ENCODE data around the gene TAF15. TPM values are rescaled to one million over a fixed set of nuclear protein-coding genes. Genes with fewer than 3 reads are reported as not detected.

TAF15 gene
- polyA plus RNA-seq, 1 experiment: 27.4 TPM

DNA sequence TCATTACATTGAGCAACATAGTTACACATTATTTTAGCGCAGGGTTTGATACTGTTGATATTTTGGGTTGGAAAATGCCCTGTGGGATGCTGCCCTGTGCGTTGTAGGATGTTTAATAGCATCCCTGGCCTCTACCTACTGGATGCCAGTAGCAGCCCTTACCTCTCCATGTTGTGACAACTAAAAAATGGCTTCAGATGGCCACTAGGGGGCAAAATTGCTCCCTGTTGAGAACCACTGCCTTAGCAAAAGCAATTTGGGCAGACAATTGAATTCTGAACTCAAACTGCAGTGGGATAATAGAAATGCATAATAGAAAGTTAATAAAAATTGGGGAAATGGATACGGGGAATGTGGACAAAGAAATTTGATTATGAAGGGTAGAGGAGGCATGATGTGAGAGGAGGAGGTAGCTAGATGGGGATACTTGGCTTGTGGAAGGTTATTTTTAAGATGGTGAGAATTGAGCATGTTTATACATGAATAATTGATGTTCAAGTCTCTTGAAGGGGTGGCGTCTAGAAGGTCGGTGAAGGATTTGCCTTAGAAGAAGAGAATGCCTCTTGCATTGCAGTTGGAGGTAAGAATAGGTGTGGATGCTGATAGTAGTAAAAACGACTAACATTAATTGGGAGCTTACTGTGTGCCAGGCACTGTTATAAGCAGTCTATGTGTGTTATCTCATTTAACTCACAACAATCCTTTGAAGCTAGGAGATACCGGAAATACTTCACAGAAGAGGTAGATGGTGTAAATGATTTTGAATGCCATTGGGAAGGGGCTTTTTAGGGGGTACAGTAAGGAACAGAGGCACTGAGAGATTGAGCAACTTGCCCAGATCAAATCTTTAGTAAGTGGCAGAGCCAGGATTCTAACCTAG lies 40.4 kb downstream of the TAF15 start:
- POLR2A ChIA-PET: no interaction called here
- TF ChIP-seq, protein P1, sequence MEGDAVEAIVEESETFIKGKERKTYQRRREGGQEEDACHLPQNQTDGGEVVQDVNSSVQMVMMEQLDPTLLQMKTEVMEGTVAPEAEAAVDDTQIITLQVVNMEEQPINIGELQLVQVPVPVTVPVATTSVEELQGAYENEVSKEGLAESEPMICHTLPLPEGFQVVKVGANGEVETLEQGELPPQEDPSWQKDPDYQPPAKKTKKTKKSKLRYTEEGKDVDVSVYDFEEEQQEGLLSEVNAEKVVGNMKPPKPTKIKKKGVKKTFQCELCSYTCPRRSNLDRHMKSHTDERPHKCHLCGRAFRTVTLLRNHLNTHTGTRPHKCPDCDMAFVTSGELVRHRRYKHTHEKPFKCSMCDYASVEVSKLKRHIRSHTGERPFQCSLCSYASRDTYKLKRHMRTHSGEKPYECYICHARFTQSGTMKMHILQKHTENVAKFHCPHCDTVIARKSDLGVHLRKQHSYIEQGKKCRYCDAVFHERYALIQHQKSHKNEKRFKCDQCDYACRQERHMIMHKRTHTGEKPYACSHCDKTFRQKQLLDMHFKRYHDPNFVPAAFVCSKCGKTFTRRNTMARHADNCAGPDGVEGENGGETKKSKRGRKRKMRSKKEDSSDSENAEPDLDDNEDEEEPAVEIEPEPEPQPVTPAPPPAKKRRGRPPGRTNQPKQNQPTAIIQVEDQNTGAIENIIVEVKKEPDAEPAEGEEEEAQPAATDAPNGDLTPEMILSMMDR (IDR thresholded peaks at IDR 0.05; ENCODE audit: insufficient read depth, low read depth, low read length): peak; percentile 80
- Histone ChIP-seq H3K4me3 (ENCODE audit: low read depth, low read length) (no peak overlapping the region), H3K36me3 (ENCODE audit: control insufficient read depth, insufficient read depth, low read length) (peaks cover 12% of the 10 kb centered on the region), H3K27me3 (ENCODE audit: control insufficient read depth, insufficient read depth, low read length) (no peaks in the 10 kb centered on the region)
- CTCF ChIA-PET: interaction anchor here (1.0 to 3.8 kb wide), 7 partner anchors 8 to 93 kb away, joined by 4 to 24 read pairs (median 7); no protein-coding TSS in a partner anchor
- DNase-seq (ENCODE audit: low read depth): peak; percentile 4

DNA sequence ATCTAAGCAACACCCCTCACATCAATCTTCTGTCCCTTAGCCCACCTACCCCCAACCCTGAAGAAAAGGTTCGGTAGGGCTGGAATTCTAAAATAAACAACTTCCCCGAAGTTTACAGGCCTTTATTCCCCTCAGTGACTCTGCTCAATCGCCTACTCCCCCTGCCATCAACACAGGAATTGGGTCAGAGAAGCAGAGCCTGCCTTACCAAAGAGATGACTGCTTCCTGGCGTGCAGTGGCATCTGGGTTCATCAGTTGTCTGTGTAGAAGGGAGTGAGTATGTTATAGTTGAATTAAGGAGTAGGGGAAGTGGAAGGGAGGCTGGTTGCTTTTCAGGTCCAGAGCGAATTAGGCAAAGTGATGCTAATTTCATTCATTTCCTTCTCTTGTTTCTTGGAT lies 46.7 kb downstream of the TAF15 start:
- DNase-seq (ENCODE audit: low read depth): no peak
- H3K36me3 ChIP-seq (ENCODE audit: control insufficient read depth, insufficient read depth, low read length): peaks cover 6% of the 10 kb centered on the region
- no peaks in the 10 kb centered on the region for H3K27me3 ChIP-seq (ENCODE audit: control insufficient read depth, insufficient read depth, low read length)
- TF ChIP-seq, protein P1 (IDR thresholded peaks at IDR 0.05; ENCODE audit: insufficient read depth, low read depth, low read length): no peak
- H3K4me3 ChIP-seq (ENCODE audit: low read depth, low read length): no peak overlapping the region
- CTCF ChIA-PET: interaction anchor here (1.4 to 4.5 kb wide), 2 partner anchors 7 to 10 kb away, joined by 5 to 24 read pairs; no protein-coding TSS in a partner anchor
- POLR2A ChIA-PET: no interaction called here

DNA sequence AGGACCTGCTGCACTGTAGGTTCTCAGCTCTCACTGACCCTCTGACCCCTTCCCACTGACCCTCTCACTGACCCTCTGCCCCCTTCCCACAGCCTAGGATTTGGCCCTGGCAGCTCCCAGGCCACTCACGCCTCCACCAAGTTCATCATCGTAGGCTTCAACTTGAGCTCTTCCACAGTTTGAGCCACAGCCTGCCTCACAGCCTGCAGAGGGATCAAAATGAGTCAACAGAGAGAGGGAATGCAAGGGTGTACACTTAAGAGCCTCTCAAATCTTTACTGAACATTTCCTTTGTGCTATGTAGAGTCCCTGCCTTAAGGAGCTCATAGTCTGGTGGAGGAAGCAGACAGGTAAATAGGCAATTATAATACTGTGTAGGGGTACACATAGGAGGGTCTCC lies 47.3 kb downstream of the TAF15 start:
- Histone ChIP-seq H3K4me3 (ENCODE audit: low read depth, low read length) (no peak overlapping the region), H3K36me3 (ENCODE audit: control insufficient read depth, insufficient read depth, low read length) (peaks cover 6% of the 10 kb centered on the region), H3K27me3 (ENCODE audit: control insufficient read depth, insufficient read depth, low read length) (no peaks in the 10 kb centered on the region)
- CTCF ChIA-PET: interaction anchor here (1.4 to 4.5 kb wide), 2 partner anchors 8 to 9 kb away, joined by 5 to 24 read pairs; no protein-coding TSS in a partner anchor
- no peak for DNase-seq (ENCODE audit: low read depth)
- TF ChIP-seq, protein P1 (IDR thresholded peaks at IDR 0.05; ENCODE audit: insufficient read depth, low read depth, low read length): no peak
- POLR2A ChIA-PET: no interaction called here

DNA sequence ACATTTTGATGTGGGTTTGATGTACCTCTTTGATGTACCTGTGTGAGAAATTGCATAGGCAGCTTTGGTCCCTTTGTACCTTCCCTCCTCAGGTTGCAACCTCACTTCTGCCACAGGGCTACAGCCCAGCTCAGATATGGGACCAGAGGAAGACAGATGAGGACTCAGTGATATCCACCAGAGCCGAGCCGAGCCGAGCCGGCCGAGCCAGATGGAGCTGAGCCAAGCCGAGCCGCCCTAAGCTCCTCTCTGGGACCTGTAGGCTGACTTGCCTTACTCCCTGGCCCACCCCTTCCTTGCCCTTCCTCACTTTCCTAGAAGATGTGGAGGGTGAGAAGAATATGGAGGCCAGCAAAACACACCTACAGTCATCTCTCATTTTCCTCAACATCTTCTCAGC lies 55.6 kb downstream of the TAF15 start:
- POLR2A ChIA-PET: no interaction called here
- TF ChIP-seq, protein P1 (IDR thresholded peaks at IDR 0.05; ENCODE audit: insufficient read depth, low read depth, low read length): no peak
- no peak for DNase-seq (ENCODE audit: low read depth)
- Histone ChIP-seq H3K4me3 (ENCODE audit: low read depth, low read length) (no peak overlapping the region), H3K27me3 (ENCODE audit: control insufficient read depth, insufficient read depth, low read length) (no peaks in the 10 kb centered on the region), H3K36me3 (ENCODE audit: control insufficient read depth, insufficient read depth, low read length) (no peaks in the 10 kb centered on the region; the same call in 1 of the 2 replicates)
- CTCF ChIA-PET: interaction anchor here (1.6 to 4.3 kb wide), 2 partner anchors 15 to 56 kb away, joined by 3 to 20 read pairs; no protein-coding TSS in a partner anchor

Data from BJ (cell line).